Measurements from ENCODE around the gene CELF2.

Gene CELF2

GRCh38 chr10:11206676-11207559 is 189.2 kb downstream of the CELF2 start:
- no peak for DNase-seq

GRCh38 chr10:11207560-11207844 is 189.8 kb downstream of the CELF2 start:
- DNase-seq: no peak

DNA sequence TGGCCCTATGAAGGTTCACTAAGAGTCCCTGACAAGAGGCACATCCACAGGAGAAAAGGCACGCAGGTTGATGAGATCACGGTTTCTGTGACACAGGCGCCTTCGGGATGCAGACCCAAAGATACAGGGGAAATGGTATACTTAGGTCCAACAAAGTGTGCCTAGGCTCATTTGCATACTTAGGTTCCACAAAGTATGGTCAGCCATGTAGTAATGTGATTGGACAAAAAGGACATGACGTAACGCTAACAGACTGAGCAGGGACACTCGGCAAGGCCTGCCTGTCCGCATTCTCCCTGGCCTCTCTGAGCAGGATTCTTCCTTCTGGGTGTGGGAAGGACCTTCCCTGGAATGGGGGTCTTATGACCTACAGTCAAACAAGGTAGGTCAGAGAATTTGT is 190.6 kb downstream of the CELF2 start:
- no peak for DNase-seq

DNA sequence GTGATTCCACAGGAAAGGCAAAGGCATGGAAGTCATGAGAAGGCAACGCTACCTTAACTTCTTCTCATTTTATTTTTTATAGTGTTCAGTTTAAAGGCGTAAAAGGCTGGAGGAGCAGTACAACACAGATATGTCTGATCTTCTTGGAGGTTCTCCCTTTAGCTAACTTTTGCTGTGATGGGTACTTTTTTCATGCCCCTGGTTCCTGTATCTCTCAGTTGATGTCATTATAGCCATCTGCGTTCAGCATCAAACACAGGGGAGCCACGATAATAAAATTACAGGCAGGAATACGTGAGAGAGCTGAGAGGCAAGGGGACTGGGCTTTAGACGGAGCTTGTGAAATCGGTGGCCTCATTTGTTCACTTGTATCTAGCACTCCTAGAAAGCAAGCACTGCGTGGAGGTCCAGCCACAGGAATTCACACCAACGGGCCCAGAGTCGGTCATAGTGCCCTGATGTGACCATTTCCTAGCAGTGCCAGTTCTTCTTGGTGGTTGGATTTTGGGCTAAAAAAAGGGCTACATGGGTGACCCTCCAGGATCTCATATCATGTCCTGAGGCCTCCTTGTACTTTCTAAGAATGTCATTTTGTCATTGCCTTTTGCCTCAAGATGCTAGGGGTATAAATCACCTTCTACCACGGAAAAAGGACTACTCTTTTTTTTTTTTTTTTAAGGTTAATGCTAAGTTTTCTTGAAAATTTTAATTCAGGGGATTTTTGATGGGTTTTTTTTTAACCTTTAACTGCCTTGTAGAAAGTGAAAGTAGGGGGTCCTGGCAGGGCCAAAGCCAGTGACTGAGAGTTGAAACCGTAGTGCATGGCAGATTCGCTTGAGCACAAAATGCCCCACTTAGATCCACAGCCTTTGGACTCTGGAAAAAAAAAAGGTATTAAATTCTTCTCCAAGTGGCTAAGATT is 191.5 kb downstream of the CELF2 start:
- DNase-seq: peak; percentile 57

GRCh38 chr10:11209830-11210181 is 192.1 kb downstream of the CELF2 start:
- DNase-seq: no peak

GRCh38 chr10:11210211-11210922 is 192.7 kb downstream of the CELF2 start:
- DNase-seq: peak; percentile 39

DNA sequence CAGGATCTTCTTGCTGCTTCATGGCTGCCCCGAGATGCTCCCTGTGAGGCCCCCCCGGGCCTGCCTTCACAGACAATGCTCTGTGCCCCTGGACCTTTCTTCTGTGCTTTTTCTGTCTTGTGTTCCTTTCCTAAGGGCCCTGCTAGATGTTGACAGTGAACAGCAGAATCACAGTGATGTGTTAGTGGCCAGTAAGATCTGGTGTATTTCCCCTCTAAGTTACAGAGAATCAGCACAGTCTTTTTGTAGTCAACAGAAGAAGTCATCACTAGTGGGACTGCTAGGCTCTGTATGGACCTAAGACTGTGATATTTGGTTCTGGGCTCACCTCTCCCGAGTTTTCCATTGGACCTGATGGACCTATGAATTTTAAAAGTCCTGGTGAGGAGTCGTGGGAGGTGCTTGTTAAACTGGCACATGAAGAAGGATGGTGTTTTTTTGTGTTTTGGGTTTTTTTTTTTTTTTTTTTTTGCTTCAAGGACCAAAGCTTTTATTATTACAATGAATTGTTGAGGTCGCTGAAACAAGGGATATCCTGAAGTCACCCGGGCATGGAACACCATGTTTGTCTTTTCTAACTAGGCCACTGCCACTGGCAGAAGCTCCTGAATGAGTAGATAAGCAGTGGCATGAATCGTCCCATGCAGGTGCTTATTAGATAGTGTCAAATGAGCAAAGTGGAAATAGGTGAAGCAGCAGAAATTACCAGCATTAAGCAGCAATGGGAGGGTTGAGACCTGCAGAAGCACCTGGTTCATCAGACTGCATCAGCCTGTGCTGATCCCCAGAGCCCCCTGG is 194.8 kb downstream of the CELF2 start:
- DNase-seq: no peak

DNA sequence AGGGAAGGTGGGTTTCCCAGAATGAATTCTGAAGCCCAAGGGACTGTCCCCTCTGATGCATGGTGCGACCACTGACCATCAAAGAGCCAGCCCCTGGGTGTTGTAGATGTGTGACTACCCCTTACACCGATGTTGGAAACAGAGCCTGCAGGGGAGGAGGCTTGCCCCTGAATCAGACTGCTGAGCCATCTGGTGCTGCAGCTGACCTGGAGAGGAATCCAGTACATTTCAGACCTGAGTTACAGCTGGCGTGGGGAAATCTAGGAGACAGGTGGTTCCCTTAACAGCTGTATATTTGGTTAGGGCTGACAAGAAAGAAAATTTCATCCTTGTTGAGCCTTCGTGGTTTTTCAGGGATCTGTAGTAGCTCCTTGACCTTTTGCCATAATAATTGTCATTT is 195.5 kb downstream of the CELF2 start:
- DNase-seq: no peak

- DNase-seq: no peak
Measured at GRCh38 chr10:11214407-11214806, 196.7 kb downstream of the CELF2 start.

DNA sequence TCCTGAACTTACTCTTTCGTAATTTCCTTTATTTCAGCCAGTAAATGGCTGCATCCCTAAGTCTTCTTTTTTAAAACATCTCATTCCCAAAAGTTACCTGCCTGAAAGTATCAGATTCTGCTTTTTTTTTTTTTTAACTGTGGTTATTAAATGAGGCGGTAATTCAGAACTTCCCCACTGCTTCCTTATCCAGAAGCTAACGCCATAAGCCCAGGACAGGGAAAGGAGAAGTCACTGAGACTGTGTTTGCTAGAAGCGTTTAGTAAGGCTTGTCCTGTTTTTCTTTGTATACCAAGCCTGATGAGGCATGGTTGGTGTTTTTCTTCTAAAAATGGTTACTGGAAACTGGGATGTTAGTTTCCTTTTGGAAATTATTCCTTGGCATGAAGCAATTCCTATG is 197.8 kb downstream of the CELF2 start:
- no peak for DNase-seq

GRCh38 chr10:11217521-11217920 is 199.8 kb downstream of the CELF2 start:
- no peak for DNase-seq

GRCh38 chr10:11218395-11218794 is 200.7 kb downstream of the CELF2 start:
- peak; percentile 52 for DNase-seq

GRCh38 chr10:11219431-11219830 is 201.8 kb downstream of the CELF2 start:
- no peak for DNase-seq

DNA sequence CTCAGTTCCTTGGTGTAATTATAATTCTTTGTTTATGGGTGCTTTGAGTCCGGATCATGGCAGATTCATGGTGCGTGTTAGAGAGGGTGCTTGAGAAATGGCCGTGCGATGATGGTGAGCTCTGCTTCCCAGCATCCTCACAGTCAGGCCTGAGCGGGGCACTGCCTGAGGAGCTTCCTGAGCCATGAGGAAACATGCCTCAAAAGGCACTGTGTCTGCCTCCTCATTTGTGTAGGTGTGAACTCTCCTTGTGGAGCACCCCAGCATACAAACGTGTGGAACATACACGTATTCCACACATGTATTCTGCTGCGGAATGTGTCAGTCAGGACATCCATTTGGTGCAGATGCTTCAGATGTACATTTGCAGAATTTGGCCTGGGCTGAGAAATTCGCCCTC is 205.4 kb downstream of the CELF2 start:
- DNase-seq: no peak

GRCh38 chr10:11223507-11224140 is 206.0 kb downstream of the CELF2 start:
- no peak for DNase-seq

- DNase-seq: no peak
Measured at GRCh38 chr10:11224321-11224720, 206.6 kb downstream of the CELF2 start.

DNA sequence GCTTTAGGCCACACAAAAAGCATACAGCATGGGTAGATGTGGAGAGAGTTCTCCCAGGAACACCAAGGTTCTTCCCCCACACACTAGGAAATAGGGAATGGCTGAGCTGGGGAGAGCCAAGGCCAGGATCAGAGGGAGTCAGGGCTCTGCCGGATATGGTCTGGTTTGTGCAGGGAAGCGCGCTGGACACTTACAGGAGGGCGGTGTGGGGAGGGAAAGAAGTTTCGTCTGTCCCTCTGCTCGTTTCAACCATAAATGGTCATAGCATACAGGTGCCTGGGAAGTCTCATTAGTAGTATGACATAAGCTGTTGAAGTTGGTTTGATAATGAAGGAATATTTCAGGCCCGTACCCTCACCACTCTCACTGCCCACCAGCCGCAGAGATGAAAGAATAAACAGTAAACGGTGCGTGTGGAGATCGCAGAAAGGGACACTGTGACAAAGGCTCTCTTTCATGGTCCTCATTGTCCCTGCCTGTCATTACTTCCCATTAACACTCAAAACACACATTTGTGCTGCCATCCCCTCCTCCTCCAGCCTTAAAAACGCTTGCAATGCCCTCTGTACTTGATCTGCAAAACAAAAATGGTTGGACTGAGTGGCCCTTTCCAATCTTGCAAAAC is 207.2 kb downstream of the CELF2 start:
- DNase-seq: no peak

DNA sequence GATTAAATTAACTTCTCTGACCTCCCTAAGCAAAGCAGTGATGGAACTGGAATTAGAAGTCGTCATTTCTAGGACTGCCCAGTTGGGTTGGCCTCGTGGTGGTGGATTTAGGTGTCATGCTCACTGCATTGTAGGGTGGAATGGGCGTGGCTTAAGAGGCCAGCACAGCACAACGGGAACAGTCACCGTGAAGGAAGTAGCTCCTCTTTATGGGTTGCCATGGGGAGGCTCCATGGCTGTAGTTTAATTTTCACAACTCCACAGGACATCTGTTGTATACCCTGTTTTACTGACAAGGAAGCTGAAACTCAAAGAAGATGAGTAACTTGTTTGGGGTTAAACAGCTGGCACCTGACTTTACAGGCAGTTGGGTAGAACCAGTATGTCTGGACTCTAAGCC is 208.3 kb downstream of the CELF2 start:
- DNase-seq: peak; percentile 81

DNA sequence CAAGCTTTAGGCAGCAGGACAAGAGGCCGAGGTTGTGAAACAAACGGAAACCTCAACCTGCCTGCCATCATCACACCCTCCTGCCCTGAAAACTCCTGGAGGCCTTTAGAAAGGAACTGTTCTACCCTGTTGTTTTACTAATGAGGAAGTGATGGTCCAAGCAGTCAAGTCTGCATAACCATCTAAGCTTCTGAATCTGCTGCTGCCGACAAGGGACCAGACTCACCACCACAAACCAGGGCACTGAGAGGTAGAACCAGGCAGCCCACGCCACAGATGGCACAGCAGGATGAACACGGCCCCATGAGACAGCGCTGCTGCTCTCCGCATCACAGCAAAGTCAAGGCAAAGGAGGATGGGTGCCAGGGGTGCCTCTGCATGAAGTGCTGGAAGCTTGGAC is 209.4 kb downstream of the CELF2 start:
- no peak for DNase-seq

- DNase-seq: no peak
Measured at GRCh38 chr10:11229893-11230292, 212.2 kb downstream of the CELF2 start.

DNA sequence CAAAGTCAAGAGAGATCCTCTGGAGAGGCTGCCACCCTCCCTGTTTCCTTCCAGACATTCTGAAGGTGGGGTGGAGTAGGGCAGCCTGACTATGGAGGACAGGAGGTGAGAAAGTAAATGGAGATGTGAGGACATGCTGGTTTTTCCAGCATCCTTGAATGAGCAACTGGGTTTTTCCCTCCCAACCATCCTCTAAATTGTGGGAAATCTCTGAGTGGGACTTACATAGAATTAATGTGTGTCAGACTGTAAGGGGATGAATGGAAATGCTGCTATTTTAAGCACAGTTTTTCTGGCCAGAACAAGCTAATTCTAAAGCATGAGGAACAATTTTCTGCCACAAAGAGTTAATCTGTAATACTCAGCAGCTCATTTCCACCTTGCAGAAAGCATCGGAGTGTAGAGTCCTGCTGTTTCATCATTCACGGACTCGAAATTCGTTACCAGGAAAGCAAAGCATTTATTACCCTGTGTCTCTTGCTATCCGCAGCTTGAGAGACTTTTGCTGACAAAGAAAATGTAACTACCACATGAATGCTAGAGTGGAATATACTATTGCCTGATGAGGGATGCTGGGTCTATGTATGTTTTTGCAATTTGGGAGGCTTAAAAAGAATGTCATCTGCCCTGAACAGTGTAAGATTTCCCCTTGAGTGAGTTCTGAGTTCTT is 213.0 kb downstream of the CELF2 start:
- no peak for DNase-seq

Data from stimulated activated CD4-positive, alpha-beta T cell treated with anti-CD3 and anti-CD28 coated beads, Interleukin-15, amount 100 ng/mL, for 24 hours (primary cell).